ENCODE results near the gene ZFAND3. TPM values are rescaled to one million over a fixed set of nuclear protein-coding genes. Genes with fewer than 3 reads are reported as not detected.

Gene ZFAND3
- total and polyA plus RNA-seq, 10 of the 15 experiments (the other 5 are each of a cell fraction or from before 2014, with no cell fraction given) = 0.90 to 34.4 (median 16.3) TPM

GRCh38 chr6:37971711-37972390, 152.3 kb downstream of the ZFAND3 start:
- Histone ChIP-seq H3K79me2 (ENCODE audit: control insufficient read depth, insufficient read depth, low read length) (peaks cover 18% of the 10 kb centered on the region), H2AFZ (ENCODE audit: control insufficient read depth, low read depth, low read length) (no peak overlapping the region), H3K4me1 (ENCODE audit: control insufficient read depth, insufficient read depth, low read length) (no peaks in the 10 kb centered on the region), H3K27ac (ENCODE audit: control insufficient read depth, insufficient read depth) (no peak overlapping the region), H3K4me2 (ENCODE audit: control insufficient read depth, insufficient read depth) (no peak overlapping the region), H3K9me3 (replicated peaks; ENCODE audit: control insufficient read depth, insufficient read depth, low read length) (peaks cover 13% of the 10 kb centered on the region), H3K36me3 (ENCODE audit: control insufficient read depth in 2 of 2, insufficient read depth in 2 of 2, low read length in 1 of 2) (0 out of 4 replicates have a peak, but pooled peaks cover 0 to 2% of the 10 kb centered on the region in 2 experiments), H3K27me3 (replicated peaks in 1 of 2; ENCODE audit: control insufficient read depth in 2 of 2, insufficient read depth in 2 of 2, low read length in 1 of 2) (no peaks in the 10 kb centered on the region), H4K20me1 (ENCODE audit: control insufficient read depth, insufficient read depth) (no peaks in the 10 kb centered on the region), H3K4me3 (no peak overlapping the region), H3K9ac (ENCODE audit: control insufficient read depth, insufficient read depth, low read length) (no peak overlapping the region)
- in situ Hi-C loops (cut with MboI) = no loop called here
- CTCF ChIA-PET = no interaction called here
- BruUV-seq (replicated peaks) = no TSS peak
- SMC1A ChIA-PET (ENCODE audit: uncharacterized antibody, unreplicated experiment) = interaction anchor here (1.4 kb wide), 1 partner anchor 82 kb away, joined by 3 read pairs; no protein-coding TSS in a partner anchor
- TF ChIP-seq ELK1 (IDR thresholded peaks at IDR 0.05; ENCODE audit: low read depth, low read length) = no peak
- no peak for TF ChIP-seq NFYA (IDR thresholded peaks at IDR 0.05; ENCODE audit: borderline replicate concordance, low read depth, low read length)
- no peak for TF ChIP-seq FOS (IDR thresholded peaks at IDR 0.05; ENCODE audit: borderline replicate concordance, extremely low read depth, insufficient read length)
- TF ChIP-seq TCF3 (IDR thresholded peaks at IDR 0.05; ENCODE audit: borderline replicate concordance, insufficient read depth, low read depth, low read length) = peak; percentile 56; the same call in 1 of the 2 replicates
- TF ChIP-seq ETV6 (conservative IDR thresholded peaks at IDR 0.05 in 1 of 2, IDR thresholded peaks at IDR 0.05 in 1 of 2; ENCODE audit: borderline replicate concordance in 1 of 2, low read depth in 1 of 2) = no peak
- TF ChIP-seq CHD4 (IDR thresholded peaks at IDR 0.05) = no peak
- TF ChIP-seq SMARCA5 (IDR thresholded peaks at IDR 0.05) = no peak
- 92% methylated on average over 4 of the region's 4 CpGs for WGBS (ENCODE audit: insufficient coverage, insufficient replicate concordance, low lambda C conversion rate, missing lambda C conversion rate)
- POLR2A ChIA-PET = interaction anchor here (0.7 kb wide), 1 partner anchor 112 kb away, joined by 3 read pairs; no protein-coding TSS in a partner anchor
- RAD21 ChIA-PET (ENCODE audit: unreplicated experiment) = no interaction called here
- no peak for FAIRE-seq
- no peak for DNase-seq (ENCODE audit: low read depth, low spot score)
- intact Hi-C loops (cut with micrococcal nuclease; ENCODE audit: unreplicated experiment) = no loop called here
- no peak for ATAC-seq
